Ectodermal cell (in vitro differentiated cells): ENCODE results near the gene PPT1.

Source experiments
- H3K27ac ChIP-seq: 2 replicates; pipeline ENCODE4 v1.7.0; 2013; ENCODE audit warnings: mild to moderate bottlenecking, low read depth, low read length; ENCODE audit not compliant: insufficient read depth, poor library complexity, severe bottlenecking
- H3K27me3 ChIP-seq: 2 replicates; pipeline ENCODE4 v1.7.0; 2013; ENCODE audit warnings: mild to moderate bottlenecking, low read length; ENCODE audit not compliant: insufficient read depth, control insufficient read depth, poor library complexity, severe bottlenecking
- H3K36me3 ChIP-seq: one replicate; pipeline ENCODE4 v1.7.0; 2013; ENCODE audit warnings: low read length; ENCODE audit not compliant: control insufficient read depth, insufficient read depth
- H3K4me1 ChIP-seq: one replicate; pipeline ENCODE4 v1.7.0; 2013; ENCODE audit warnings: low read length; ENCODE audit not compliant: control insufficient read depth, insufficient read depth
- H3K4me3 ChIP-seq: 2 replicates; pipeline ENCODE4 v1.7.0; 2013; ENCODE audit warnings: low read depth, low read length, control low read depth; ENCODE audit not compliant: insufficient read depth
- H3K9me3 ChIP-seq: 2 replicates; pipeline ENCODE4 v1.7.0; 2013; ENCODE audit warnings: mild to moderate bottlenecking, low read length, moderate library complexity; ENCODE audit not compliant: control insufficient read depth
- WGBS, 2 experiments: methylation state at CpG; one replicate each; pipeline ENCODE4 v1.1.7; 2013; ENCODE audit warnings: missing lambda C conversion rate in 2 of 2; 5-methylcytosine and 5-hydroxymethylcytosine counted together

PPT1 gene

GRCh38 chr1:40030528-40031135, 66.4 kb downstream of the PPT1 start:
- H3K27ac ChIP-seq = no peak overlapping the region
- WGBS, 2 experiments = 93 to 95% methylated on average over 3 of the region's 3 CpGs

GRCh38 chr1:40029608-40030007, 67.4 kb downstream of the PPT1 start:
- Histone ChIP-seq H3K36me3 (no peaks in the 10 kb centered on the region), H3K4me1 (no peaks in the 10 kb centered on the region), H3K27ac (no peak overlapping the region), H3K4me3 (no peak overlapping the region), H3K27me3 (no peaks in the 10 kb centered on the region), H3K9me3 (no peaks in the 10 kb centered on the region)
- WGBS, 2 experiments = 88 to 91% methylated on average over 3 of the region's 3 CpGs

More at GRCh38 chr1:40030528-40031135, 66.4 kb downstream of the PPT1 start:
- H3K9me3 ChIP-seq = no peaks in the 10 kb centered on the region
- H3K4me3 ChIP-seq = no peak overlapping the region
- H3K27me3 ChIP-seq = no peaks in the 10 kb centered on the region
- no peaks in the 10 kb centered on the region for H3K36me3 ChIP-seq
- H3K4me1 ChIP-seq = no peaks in the 10 kb centered on the region

GRCh38 chr1:40027647-40028046, 69.4 kb downstream of the PPT1 start:
- no peak overlapping the region for H3K4me3 ChIP-seq

GRCh38 chr1:40024671-40025070, 72.4 kb downstream of the PPT1 start:
- H3K36me3 ChIP-seq = no peaks in the 10 kb centered on the region
- no peaks in the 10 kb centered on the region for H3K9me3 ChIP-seq
- H3K4me1 ChIP-seq = no peaks in the 10 kb centered on the region
- no peak overlapping the region for H3K4me3 ChIP-seq
- no peak overlapping the region for H3K27ac ChIP-seq
- H3K27me3 ChIP-seq = no peaks in the 10 kb centered on the region
- WGBS, 2 experiments = 89 to 92% methylated on average over 2 of the region's 2 CpGs

More at GRCh38 chr1:40027647-40028046, 69.4 kb downstream of the PPT1 start:
- H3K27me3 ChIP-seq = no peaks in the 10 kb centered on the region
- H3K27ac ChIP-seq = no peak overlapping the region
- no peaks in the 10 kb centered on the region for H3K4me1 ChIP-seq
- H3K36me3 ChIP-seq = no peaks in the 10 kb centered on the region
- no peaks in the 10 kb centered on the region for H3K9me3 ChIP-seq

GRCh38 chr1:40023379-40023944, 73.6 kb downstream of the PPT1 start:
- Histone ChIP-seq H3K4me3 (no peak overlapping the region), H3K4me1 (no peaks in the 10 kb centered on the region), H3K9me3 (no peaks in the 10 kb centered on the region), H3K27ac (no peak overlapping the region), H3K36me3 (no peaks in the 10 kb centered on the region), H3K27me3 (no peaks in the 10 kb centered on the region)
- 91 to 93% methylated on average over 4 of the region's 4 CpGs for WGBS, 2 experiments
